ENCODE measurements around the gene NSF. TPM values are rescaled to one million over a fixed set of nuclear protein-coding genes. Genes with fewer than 3 reads are reported as not detected.
"Not testable (repeated sequence)": the region's sequence is repeated elsewhere in the genome, so short reads cannot be mapped to it uniquely, and the experiment has no call there.

The NSF gene
- total RNA-seq, 1 donor from 2014 or later: 28.9 TPM

DNA sequence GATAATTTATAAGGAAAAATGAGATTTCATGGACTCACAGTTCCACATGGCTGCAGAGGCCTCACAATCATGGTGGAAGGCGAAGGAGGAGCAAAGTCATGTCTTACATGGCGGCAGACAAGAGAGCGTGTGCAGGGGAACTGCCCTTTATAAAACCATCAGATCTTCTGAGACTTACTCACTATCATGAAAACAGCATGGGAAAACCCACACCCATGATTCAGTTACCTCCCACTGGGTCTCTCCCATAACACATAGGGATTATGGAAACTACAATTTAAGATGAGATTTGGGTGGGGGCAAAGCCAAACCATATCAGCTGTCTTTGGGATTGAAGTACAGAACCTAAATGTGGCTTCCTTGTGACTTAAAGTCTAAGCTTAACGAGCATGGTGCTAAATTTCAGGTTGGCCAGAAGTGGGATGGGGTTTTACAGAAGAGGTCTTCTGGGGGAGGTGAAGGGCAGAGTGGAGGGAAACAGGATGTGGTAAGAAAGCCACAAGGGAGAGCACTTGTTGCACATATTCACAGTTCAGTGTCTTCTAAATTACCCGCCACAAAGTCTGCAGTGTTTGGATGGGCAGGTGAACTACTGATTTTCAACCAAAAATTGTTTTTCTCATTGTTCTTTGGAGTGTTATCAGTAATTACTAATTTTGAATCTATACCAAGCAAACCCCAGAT lies 38.4 kb downstream of the NSF start:
- not testable (repeated sequence) for DNase-seq (ENCODE audit: low spot score)

DNA sequence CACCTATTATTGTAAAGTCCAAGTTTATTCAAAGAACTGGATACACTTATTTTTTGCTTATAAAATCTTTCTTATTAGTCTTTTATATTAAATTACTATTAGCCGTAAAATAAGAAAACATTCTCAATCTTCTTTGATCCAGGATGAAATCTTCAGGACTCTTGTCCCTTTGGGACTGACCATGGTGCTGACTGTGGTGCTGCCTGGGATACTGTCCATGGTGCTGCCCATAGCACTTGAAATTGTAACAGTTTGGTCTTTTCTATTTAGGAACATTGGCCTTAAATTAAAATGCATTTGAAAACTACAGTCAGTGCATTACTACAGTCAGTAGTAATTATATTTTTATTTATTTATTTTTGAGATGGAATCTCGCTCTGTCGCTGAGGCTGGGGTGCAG lies 41.7 kb downstream of the NSF start:
- not testable (repeated sequence) for DNase-seq (ENCODE audit: low spot score)

DNA sequence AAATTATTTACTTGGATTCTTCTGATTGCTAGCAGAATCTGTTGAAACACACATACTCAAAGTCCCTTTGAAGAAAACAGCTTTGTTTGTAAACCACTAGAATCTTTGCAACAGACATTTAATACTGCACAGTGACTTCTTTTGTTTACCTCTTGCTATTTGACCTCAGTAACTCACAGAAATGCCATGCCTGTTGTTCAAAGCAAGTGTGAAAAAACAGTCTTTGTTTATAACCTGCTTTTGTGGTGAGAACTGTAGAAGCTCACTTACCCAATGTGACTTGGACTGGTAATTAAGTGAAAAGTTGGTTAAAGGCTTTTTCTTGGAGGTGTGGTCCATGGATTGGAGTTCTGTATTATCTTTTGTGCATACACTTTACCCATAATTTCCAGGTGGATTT lies 44.4 kb downstream of the NSF start:
- not testable (repeated sequence) for DNase-seq (ENCODE audit: low spot score)

DNA sequence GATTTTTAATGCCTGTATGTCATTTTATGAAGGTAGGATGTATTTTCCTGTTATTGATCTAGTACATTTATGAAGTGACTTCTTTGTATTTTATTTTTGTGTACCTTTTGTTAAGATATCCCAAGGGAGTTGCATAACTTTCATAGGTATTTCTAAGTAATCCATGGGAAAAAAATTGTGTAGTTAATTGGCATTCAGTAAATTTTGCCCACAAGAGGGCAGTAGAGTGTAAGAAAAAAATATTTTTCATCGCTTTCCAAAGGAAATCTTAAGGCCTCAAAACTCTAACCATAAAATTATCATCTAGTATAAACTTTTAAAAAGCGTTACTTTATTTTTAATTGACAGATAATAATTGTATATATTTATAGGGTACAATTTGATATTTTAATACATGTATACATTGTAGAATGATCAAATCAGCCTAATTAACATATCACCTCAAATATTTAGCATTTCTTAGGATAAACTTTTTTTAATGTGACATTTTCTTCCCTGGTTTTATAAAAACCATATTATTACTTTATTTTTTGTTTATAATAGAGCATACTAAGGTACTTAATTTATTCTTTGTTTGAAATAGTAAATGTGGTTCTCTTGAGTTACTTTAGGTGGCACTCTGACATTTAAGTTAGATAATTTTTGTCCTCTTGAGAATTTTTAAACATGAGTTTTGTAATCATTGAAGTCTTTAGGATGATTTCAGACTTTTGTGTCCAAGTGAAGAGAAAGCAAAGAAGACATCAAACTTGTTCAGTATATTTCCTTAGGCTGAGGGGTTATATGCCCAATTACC lies 51.6 kb downstream of the NSF start:
- not testable (repeated sequence) for DNase-seq (ENCODE audit: low spot score)

DNA sequence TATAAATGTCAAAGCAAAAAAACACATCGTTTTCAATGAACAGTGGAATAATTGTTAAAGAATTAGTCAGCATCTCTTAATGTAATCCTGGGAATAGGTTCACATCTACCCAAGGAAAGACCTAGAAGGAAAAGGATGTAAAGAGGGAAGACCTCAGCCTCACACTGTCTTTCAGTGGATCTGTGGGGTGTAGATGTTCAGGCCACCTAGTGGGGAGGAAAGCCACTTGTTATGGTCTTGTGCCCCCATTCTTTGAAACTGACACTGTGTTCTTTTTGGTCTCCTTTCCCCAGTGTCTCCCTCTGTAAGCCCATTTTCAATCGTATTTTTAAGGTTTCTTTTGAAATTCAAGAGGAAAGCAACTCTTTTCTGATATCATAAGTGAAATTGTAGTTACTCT lies 56.8 kb downstream of the NSF start:
- not testable (repeated sequence) for DNase-seq (ENCODE audit: low spot score)

DNA sequence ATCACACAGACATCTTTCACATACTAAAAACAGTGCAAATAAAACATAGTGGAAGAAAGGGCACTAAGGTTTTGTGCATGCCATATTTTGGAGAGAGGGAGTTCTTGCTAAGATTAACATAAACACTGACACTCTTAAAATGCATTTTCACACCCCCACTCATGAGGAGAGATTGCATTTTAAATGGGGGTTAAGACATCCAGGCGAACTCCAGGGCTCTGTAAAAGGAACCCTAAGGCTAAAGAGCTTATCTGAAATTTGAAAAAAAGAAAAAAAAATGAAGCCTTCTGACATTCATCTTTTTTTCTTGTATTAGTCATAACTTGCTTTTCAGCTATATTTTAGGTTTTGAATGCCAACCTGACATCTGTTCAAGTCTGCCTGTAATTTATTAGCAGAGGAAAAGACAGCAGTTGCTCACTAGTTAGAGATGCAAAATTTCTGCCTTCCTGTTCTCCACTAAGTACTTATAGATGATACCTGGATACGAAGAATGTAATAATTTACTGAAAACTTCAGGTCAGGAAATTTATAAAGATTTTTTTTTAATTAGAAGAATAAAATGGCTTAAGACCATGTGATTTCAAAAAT lies 57.3 kb downstream of the NSF start:
- not testable (repeated sequence) for DNase-seq (ENCODE audit: low spot score)

DNA sequence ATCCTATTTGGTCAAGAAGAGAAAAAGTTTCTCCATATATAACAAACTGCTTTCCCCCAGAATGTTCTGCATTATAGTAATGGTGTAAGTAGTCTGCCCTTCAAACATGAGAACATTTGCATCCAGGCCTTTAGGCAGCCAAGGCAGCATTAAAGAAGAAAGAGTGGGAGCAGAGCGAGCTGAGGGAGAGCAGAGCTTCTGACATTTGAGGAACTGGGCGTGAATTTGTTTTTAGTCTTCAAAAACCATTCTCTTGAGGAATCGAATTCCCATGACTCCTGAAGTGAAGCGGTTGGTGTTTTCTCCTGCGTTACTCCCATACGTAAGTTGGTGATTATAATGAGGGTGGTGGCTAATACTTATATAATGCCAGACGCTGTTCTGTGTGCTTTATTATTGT lies 58.8 kb downstream of the NSF start:
- not testable (repeated sequence) for DNase-seq (ENCODE audit: low spot score)

DNA sequence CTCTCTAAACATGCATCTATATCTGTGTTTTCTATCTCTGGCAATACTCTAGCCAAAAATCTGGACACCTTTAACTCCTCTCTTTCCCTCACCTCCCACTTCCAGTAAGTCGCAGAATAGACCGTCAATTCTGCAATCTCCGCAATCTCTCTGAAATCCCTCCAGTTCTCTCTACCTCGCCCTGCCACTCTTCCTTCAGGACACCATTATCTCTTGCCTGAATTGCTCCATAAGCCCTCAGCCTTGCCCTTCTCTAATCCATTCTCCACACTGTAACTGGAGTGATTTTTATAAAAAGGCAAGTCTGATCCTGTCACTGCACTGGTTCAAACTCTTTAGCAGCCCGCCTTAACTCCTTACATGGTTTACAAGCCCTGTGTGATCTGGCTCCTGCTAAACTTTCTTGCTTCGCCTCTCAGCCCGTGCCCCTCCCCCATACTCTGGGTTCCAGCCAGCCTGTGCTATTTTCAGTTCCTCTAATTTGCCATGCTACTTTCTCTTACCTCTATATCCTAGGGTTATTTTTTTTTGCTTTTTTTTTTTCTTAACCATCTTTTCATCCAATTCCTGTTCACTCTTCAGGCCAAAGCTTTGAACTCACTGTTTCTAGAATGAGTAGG lies 61.7 kb downstream of the NSF start:
- not testable (repeated sequence) for DNase-seq (ENCODE audit: low spot score)

DNA sequence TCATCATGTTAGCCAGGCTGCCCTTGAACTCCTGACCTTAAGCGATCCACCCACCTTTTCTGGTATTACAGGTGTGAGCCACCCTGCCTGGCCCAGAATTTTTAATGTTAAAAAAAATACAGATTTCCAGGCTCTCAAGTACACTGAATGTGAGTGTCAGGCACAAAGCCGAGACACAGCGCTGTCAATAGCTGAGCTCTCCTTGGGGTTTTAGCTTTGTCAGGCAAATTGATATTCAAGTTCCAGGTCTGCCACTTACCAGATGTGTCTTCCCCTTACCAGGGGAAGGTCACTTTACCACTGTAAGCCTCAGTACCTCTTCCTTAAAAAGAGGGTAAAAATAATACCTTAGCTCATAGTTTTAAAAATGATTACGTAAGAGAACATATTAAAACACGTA lies 67.8 kb downstream of the NSF start:
- DNase-seq (ENCODE audit: low spot score): not testable (repeated sequence)

DNA sequence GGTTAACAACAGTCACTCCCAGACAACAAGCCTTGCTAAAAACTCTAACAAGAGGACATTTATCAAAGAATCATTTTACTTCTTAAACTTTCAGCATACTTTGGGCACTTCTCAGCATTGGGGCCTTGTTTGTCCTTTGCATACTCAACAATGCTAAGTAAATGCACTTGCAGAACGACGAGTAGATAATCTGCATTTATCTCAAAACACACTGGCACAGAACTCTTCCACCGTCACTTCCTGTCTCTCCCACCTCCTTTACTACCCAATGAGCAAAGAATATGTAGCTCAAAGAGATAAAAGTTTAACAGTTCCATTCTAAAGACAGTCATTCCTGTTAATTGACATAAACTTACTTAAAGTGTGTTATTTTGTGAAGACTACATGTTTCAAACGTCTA lies 69.2 kb downstream of the NSF start:
- not testable (repeated sequence) for DNase-seq (ENCODE audit: low spot score)

DNA sequence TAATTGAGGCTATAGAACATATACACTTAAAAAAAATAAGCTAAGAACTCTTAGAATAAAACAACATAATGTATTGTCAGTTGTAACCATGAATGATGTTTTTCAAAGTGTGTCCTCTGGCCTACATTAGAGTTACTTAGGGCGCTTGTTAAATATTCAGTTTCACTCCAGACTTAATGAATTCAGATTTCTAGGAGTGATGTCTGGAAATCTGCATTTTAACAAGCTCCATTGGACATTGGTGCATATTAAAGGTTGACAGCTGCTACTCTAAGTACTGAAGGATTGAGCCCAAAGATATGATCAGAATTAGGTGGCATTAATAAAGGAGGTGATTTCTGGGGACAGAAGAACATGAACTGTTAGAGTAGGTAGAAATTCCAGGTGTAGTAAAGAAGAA lies 72.7 kb downstream of the NSF start:
- DNase-seq (ENCODE audit: low spot score): not testable (repeated sequence)

DNA sequence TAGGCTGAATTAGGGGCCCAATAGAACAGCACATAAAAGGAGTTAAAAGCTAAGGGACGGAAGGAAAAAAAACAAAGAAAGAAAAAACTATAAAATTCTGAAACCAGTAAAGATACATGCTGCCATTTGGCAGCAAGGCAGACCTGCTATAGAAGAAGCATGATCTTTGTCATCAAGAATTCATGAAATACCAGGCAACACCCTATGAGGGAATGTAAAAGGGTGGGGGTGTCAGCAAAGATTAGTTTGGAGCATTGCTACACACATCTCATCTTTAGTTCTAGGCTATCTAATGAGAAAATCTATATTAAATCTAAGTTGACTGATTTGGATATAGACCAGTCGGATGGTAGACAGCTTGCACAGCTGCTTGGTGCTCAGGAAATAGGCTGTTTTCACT lies 73.1 kb downstream of the NSF start:
- DNase-seq (ENCODE audit: low spot score): not testable (repeated sequence)

DNA sequence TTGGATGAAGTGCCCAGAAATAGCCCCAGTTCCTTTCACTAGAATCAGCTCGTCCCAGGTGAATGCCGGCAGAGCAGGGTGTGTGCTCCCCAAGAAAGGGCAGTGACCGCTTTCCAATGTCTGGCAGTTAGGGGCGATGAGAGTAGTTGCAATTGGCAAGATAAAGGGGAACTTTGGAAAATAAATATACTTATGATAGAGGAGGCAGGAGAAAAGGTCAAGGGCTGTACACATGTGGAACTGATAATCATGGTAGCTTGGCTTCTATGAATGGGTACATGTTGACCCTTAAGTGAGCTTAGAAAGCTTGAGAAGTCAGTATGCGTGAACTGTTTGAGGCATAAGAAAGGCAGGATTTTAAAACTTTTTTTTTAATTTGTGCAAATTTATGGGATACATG lies 75.5 kb downstream of the NSF start:
- not testable (repeated sequence) for DNase-seq (ENCODE audit: low spot score)

DNA sequence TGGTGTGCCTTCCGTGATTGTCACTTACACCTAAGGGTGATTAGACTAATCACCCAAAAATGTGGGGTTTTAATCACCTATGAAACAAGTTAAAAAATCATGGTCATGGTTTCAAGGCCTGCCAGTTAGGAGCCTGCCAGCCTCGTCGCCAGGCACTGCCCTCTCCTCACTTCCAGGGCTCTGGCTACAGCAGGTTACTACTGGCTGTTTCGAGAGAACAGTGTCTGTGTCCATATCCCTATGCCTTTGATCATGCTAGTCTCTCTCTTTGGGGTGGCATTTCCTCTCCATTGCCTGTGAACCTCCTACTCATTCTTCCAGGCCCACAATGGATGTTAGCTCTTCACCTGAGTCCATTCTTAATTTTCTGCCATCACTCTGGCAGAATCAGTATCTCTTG lies 80.3 kb downstream of the NSF start:
- DNase-seq (ENCODE audit: low spot score): not testable (repeated sequence)

DNA sequence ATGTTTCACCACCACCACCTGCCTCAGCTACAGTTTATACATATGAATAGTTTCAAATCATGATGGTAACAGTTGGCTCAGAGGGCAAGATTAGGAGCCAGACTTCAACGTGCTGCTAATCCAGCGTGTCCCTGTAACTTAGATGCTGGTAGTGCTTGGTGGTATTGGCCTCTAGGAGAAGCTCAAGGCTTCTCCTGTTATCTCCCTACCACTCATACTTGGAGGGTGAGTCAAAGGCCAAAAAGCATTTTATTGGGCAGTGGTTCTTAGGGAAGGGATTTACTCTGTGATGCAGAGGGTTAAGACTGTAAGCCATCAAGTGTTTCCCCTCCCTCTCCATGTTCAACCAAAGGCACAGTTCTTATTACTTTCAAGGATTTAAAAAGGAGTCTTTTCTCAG lies 82.3 kb downstream of the NSF start:
- not testable (repeated sequence) for DNase-seq (ENCODE audit: low spot score)

DNA sequence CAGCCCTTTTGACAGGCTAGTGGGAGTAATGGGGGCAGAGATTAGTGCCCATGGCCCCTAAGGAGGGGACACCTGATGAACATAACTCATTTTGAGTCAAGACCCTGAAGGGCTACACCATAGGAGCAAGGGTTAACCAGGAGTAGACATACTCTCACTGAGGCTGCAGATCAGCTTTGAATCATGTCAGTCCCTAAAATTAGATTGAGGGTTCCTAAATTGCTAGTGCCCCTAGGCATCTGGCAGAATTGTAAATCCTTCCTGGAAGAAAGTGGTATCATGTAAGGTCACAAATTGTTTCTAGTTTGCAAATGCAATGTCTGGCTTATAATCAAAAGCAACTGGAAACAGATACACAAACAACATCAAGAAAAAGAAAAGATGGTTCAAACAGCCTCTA lies 87.3 kb downstream of the NSF start:
- not testable (repeated sequence) for DNase-seq (ENCODE audit: low spot score)

DNA sequence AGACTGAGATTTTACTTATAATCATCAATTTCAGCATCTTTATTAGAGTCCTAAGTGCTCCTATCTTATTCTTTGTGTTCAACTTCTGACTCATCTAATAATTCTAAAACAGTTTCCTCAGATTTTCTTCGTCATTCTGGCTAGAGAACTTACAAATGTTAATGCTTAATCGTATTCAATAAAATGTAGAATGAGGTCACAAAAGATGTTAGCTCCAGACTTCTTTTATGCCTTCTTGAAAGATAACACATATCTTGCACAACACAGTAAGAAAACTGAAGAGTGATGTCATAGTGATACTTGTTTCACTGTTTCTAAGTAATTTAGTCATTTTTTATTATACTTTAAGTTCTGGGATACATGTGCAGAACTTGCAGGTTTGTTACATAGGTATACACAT lies 93.2 kb downstream of the NSF start:
- not testable (repeated sequence) for DNase-seq (ENCODE audit: low spot score)

DNA sequence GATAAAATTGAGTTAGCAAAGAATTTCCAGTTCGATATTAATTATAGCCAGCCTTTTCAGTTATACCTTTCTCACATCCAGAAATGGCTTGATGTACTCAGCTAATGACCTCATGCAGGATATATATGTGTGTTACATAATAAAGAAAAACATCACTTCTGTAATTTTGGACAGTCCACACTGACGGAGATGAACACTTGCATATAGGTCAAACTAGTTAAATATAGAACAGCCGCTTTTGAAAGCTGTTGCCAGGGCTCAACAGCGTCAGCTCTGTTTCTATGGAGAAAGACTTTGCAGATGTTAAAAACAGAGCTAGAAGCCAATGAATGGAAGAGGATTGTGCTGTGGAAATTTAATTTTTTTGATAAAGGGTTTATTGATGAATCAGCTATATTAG lies 94.8 kb downstream of the NSF start:
- DNase-seq (ENCODE audit: low spot score): peak; percentile 60

DNA sequence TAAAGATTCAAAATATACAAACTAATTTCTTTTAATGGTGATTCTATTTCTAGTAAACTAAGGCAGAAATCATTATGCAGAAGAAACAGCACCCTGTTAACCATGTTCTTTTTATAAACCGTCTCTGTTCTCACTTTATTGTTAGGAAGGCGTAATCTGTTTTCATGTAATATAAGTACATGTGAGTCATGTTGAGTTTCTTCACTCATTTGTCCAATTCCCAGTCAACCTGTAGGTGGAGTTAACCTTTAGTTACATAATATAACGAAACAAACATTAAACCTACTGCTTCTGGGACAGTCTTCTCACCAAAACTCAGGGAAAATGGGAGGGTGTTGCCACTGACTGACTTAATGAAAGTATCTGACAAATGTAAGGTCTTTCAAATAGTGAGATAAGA lies 101.7 kb downstream of the NSF start:
- DNase-seq (ENCODE audit: low spot score): not testable (repeated sequence)

DNA sequence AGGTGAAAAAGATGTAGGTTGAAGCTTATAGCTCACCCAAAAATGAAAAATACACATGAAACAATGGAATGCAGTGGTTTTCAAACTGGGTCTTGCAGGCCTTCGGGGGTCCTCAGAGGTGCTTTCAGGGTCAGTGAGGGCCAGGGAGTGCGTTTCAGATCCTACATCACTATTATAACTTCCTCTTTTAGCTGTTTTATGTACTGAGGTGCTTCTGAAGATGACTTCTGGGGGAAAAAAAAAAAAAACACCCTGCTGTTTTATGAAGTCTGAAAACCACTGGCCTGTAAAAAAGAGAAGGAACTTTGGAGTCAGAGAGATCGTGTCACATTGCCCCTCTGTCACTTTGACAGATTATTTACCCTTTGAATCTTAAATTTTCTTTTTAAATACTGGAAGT lies 102.8 kb downstream of the NSF start:
- DNase-seq (ENCODE audit: low spot score): not testable (repeated sequence)

DNA sequence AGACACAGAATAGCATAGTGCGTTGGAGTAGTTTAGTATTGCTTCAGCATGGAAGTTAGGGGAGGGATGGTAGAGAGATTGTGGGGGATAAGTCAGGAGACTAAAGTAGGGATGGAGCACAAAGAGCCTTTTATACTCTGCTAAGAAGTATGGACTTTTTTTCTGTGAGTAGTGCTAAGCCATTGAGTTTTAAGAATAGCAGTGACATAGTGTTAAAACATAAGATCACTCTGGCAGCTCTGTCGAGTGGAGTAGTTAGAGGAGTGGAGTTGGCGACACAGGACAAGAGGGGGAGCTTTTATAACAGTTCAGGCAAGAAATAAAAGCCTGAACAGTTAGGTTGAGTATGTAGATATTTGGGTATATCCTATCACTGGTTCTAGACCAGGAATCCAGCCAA lies 106.1 kb downstream of the NSF start:
- DNase-seq (ENCODE audit: low spot score): not testable (repeated sequence)

DNA sequence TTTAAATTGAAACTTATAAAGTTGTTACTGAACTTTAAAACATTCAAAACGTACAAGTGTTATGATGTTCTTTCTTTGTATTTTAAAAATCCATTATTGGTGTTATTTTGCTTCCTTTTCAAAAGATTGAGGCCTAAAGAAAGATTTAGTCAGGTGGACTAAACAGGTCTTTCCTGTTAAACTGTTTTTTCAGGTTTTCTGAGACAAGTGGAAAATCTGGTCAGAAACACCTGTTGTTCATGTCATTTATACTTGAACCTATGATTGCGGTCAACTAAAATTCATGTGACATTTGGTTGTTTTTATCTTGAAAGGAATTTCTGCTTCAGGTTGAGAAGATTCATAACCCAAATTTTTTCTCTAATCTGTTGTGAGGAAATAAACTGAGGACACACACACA lies 108.5 kb downstream of the NSF start:
- DNase-seq (ENCODE audit: low spot score): not testable (repeated sequence)
